MCF 10A (cell line): Measurements from ENCODE around the gene KIF4A. TPM values are rescaled to one million over a fixed set of nuclear protein-coding genes. Genes with fewer than 3 reads are reported as not detected.

Source experiments
- BruUV-seq: library from RNA; stranded (reverse); fragments of 400-500 nt; replicated peaks from 2 replicates; lab custom pipeline; 2021; lab: Mats Ljungman, UMichigan
- CTCF ChIA-PET: fragments of 300-600 bp; sonication (Branson Sonifier 250); formaldehyde crosslinking; extraction: SDS; loops from one replicate; lab custom pipeline; 2021; ENCODE audit warnings: antibody characterized with exemption, inconsistent platforms; lab: Yijun Ruan, JAX
- POLR2A ChIA-PET: fragments of 300-600, 350-650 bp; sonication (Branson Sonifier 250); formaldehyde crosslinking; extraction: SDS; loops from one replicate; lab custom pipeline; 2020; ENCODE audit warnings: antibody characterized with exemption, inconsistent platforms; lab: Yijun Ruan, JAX
- DNase-seq: peaks from one replicate; pipeline ENCODE4 v3.0.0-alpha.2; 2018; ENCODE audit not compliant: unreplicated experiment
- H3K27ac Mint-ChIP-seq: one replicate; pipeline ENCODE4 v1.8.0; 2022; ENCODE audit warnings: mild to moderate bottlenecking, low read depth, mixed read lengths; ENCODE audit not compliant: unreplicated experiment
- H3K27me3 Mint-ChIP-seq: one replicate; pipeline ENCODE4 v1.8.0; 2022; ENCODE audit warnings: mixed read lengths; ENCODE audit not compliant: insufficient read depth, unreplicated experiment
- H3K36me3 Mint-ChIP-seq: one replicate; pipeline ENCODE4 v1.8.0; 2022; ENCODE audit warnings: mild to moderate bottlenecking, moderate library complexity, mixed read lengths; ENCODE audit not compliant: insufficient read depth, unreplicated experiment
- H3K4me1 Mint-ChIP-seq: one replicate; pipeline ENCODE4 v1.8.0; 2022; ENCODE audit warnings: mixed read lengths; ENCODE audit not compliant: insufficient read depth, unreplicated experiment
- H3K4me3 Mint-ChIP-seq: one replicate; pipeline ENCODE4 v1.8.0; 2022; ENCODE audit warnings: mild to moderate bottlenecking, moderate library complexity, mixed read lengths; ENCODE audit not compliant: unreplicated experiment
- H3K9me3 Mint-ChIP-seq: one replicate; pipeline ENCODE4 v1.8.0; 2022; ENCODE audit warnings: mixed read lengths; ENCODE audit not compliant: unreplicated experiment
- intact Hi-C: fragments of 100-400 bp; cut with micrococcal nuclease; formaldehyde crosslinking; loops from 2 replicates; pipeline ENCODE4 v1.14.1; 2022
- total RNA-seq: library from RNA; stranded (reverse); gene quantifications from 2 replicates; pipeline ENCODE4 v1.2.3, GENCODE V29; 2022
- TF ChIP-seq, protein P1 (sequence below): fragments of 200-600 bp; IDR thresholded peaks from one replicate; pipeline ENCODE4 v1.8.0; 2022; ENCODE audit warnings: antibody characterized with exemption, mild to moderate bottlenecking; ENCODE audit not compliant: unreplicated experiment

The KIF4A gene
- total RNA-seq, 1 experiment from 2014 or later, result 19.0 TPM

DNA sequence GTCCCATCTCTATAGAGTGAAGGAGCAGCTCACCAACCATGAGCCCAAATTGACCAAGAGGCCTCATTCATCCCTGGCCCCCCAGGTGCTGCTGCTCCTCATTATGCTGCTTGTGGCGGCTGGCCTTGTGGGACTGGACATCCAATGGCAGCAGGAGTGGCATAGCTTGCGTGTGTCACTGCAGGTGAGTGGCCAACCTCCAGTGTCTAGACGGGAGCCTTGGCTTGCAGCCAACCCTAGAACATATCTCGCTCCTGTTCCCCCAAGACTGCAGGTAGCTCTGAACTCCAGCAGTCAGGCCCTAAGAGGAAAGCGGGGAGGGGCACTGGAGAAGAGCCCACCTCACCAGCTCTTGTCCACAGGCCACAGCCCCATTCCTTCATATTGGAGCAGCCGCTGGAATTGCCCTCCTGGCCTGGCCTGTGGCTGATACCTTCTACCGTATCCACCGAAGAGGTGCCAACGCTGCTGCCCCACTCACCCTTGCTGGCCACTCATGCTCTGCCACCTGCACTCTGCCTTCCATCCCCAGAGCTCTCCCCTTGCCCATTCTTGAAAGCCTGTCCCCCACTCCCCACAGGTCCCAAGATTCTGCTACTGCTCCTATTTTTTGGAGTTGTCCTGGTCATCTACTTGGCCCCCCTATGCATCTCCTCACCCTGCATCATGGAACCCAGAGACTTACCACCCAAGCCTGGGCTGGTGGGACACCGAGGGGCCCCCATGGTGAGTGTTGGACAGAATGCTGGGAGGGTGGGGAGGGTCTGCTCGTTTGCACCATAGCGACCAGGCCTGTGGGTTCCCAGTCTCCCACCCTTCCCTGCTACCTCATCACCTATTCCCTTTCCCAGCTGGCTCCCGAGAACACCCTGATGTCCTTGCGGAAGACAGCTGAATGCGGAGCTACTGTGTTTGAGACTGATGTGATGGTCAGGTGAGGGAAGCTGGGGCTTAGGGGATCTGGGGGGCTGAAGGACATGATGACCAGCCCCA lies 136.7 kb downstream of the KIF4A start:
- TF ChIP-seq, protein P1, sequence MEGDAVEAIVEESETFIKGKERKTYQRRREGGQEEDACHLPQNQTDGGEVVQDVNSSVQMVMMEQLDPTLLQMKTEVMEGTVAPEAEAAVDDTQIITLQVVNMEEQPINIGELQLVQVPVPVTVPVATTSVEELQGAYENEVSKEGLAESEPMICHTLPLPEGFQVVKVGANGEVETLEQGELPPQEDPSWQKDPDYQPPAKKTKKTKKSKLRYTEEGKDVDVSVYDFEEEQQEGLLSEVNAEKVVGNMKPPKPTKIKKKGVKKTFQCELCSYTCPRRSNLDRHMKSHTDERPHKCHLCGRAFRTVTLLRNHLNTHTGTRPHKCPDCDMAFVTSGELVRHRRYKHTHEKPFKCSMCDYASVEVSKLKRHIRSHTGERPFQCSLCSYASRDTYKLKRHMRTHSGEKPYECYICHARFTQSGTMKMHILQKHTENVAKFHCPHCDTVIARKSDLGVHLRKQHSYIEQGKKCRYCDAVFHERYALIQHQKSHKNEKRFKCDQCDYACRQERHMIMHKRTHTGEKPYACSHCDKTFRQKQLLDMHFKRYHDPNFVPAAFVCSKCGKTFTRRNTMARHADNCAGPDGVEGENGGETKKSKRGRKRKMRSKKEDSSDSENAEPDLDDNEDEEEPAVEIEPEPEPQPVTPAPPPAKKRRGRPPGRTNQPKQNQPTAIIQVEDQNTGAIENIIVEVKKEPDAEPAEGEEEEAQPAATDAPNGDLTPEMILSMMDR, result no peak
- CTCF ChIA-PET, result interaction anchor here (0.5 to 0.9 kb wide), 4 partner anchors 19 to 410 kb away, joined by 3 read pairs; no protein-coding TSS in a partner anchor
- POLR2A ChIA-PET, result no interaction called here

GRCh38 chrX:70427365-70427764 lies 137.5 kb downstream of the KIF4A start:
- Mint-ChIP-seq H3K4me1 (peaks cover 6% of the 10 kb centered on the region), H3K4me3 (no peak overlapping the region), H3K9me3 (no peaks in the 10 kb centered on the region), H3K36me3 (no peaks in the 10 kb centered on the region), H3K27me3 (peaks cover 50% of the 10 kb centered on the region), H3K27ac (no peak overlapping the region)
- no TSS peak for BruUV-seq
- TF ChIP-seq, protein P1, result no peak
- no peak for DNase-seq
- intact Hi-C loops, result no loop called here
- ChIA-PET CTCF (interaction anchor here (0.8 kb wide), 1 partner anchor 12 kb away, joined by 3 read pairs; no protein-coding TSS in a partner anchor), POLR2A (no interaction called here)

More for the DNA sequence above, 136.7 kb downstream of the KIF4A start:
- DNase-seq, result no peak
- no TSS peak for BruUV-seq
- Mint-ChIP-seq H3K36me3 (no peaks in the 10 kb centered on the region), H3K27me3 (peaks cover 46% of the 10 kb centered on the region), H3K4me3 (no peak overlapping the region), H3K27ac (no peak overlapping the region), H3K9me3 (no peaks in the 10 kb centered on the region), H3K4me1 (peaks cover 6% of the 10 kb centered on the region)
- intact Hi-C loops, result no loop called here

GRCh38 chrX:70429759-70430158 lies 139.9 kb downstream of the KIF4A start:
- POLR2A ChIA-PET, result no interaction called here
- H3K9me3 Mint-ChIP-seq, result no peaks in the 10 kb centered on the region
- intact Hi-C loops, result loop anchor here (5.0 to 10.0 kb wide), 3 partner anchors 137 to 295 kb away; partner anchors contain the start of genes IGBP1 and KIF4A

More at GRCh38 chrX:70429759-70430158, 139.9 kb downstream of the KIF4A start:
- CTCF ChIA-PET, result interaction anchor here (1.6 kb wide), 1 partner anchor 232 kb away, joined by 4 read pairs; no protein-coding TSS in a partner anchor
- TF ChIP-seq, protein P1, result no peak
- Mint-ChIP-seq H3K36me3 (peaks cover under 1% of the 10 kb centered on the region), H3K4me3 (no peak overlapping the region), H3K27ac (no peak overlapping the region), H3K4me1 (no peaks in the 10 kb centered on the region), H3K27me3 (peaks cover 48% of the 10 kb centered on the region)
- BruUV-seq, result no TSS peak
- no peak for DNase-seq
